Lower leg skin (tissue), 4 donors: ENCODE data around the gene RNF5. TPM values are rescaled to one million over a fixed set of nuclear protein-coding genes. Genes with fewer than 3 reads are reported as not detected.

ENCODE experiments used
- DNase-seq, 2 donors: peaks; one replicate each; pipeline ENCODE4 v3.0.0-alpha.2; 2019; ENCODE audit warnings: low spot score in 2 of 2
- H3K4me3 ChIP-seq: fragments of 200-600 bp; sonication (generic); 2 replicates; pipeline ENCODE4 v1.5.1; 2017; ENCODE audit warnings: mild to moderate bottlenecking, low read depth; ENCODE audit not compliant: poor library complexity, severe bottlenecking
- POLR2A ChIP-seq, 2 donors: fragments of 450-650 bp; IDR thresholded peaks; one replicate each; pipeline ENCODE4 v1.6.1; 2016 to 2017; ENCODE audit warnings: antibody characterized with exemption in 2 of 2, mild to moderate bottlenecking in 1 of 2, moderate library complexity in 1 of 2
- WGBS, 2 donors: methylation state at CpG; one replicate each; pipeline ENCODE4 v1.1.5; 2018; 5-methylcytosine and 5-hydroxymethylcytosine counted together
- intact Hi-C: fragments of 100-400 bp; cut with DNase I; formaldehyde crosslinking; loops from one replicate; pipeline ENCODE4 v1.15.0; 2023; ENCODE audit warnings: low total_unique reads
- total RNA-seq, 4 donors: library from RNA; depleted of rRNA; stranded (reverse); fragments of >200 nt; gene quantifications; one replicate each; pipeline ENCODE4 v1.1.0, GENCODE V29; 2016
- TF ChIP-seq, protein P1 (sequence below), 3 donors: fragments of 450-650 bp; IDR thresholded peaks; one replicate each; pipeline ENCODE4 v1.5.1; 2016; ENCODE audit warnings: antibody characterized with exemption in 3 of 3, mild to moderate bottlenecking in 3 of 3, moderate library complexity in 2 of 3

The RNF5 gene
- total RNA-seq, 4 donors from 2014 or later: 52.4 to 75.3 (median 56.8) TPM

DNA sequence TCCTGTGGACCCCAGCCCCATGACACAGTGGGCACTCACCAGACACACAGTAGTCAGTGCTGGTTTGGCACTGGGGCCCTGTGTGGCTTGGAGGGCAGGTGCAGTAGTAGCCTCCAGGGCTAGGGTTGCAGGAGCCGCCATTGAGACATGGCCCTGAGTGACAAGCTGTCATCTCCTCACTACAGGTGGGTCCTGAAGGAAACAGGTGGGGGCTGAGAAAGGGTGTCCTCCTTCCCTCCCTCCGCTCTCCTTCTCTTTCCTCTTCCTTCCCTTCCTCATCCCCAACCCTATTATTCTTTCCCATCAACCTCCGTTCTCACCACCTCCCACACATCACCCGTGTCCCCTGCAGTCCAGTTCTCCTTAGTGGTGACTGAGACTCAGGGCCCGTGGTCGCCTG lies 35.4 kb downstream of the RNF5 start:
- no peak overlapping the region for H3K4me3 ChIP-seq
- TF ChIP-seq, protein P1, sequence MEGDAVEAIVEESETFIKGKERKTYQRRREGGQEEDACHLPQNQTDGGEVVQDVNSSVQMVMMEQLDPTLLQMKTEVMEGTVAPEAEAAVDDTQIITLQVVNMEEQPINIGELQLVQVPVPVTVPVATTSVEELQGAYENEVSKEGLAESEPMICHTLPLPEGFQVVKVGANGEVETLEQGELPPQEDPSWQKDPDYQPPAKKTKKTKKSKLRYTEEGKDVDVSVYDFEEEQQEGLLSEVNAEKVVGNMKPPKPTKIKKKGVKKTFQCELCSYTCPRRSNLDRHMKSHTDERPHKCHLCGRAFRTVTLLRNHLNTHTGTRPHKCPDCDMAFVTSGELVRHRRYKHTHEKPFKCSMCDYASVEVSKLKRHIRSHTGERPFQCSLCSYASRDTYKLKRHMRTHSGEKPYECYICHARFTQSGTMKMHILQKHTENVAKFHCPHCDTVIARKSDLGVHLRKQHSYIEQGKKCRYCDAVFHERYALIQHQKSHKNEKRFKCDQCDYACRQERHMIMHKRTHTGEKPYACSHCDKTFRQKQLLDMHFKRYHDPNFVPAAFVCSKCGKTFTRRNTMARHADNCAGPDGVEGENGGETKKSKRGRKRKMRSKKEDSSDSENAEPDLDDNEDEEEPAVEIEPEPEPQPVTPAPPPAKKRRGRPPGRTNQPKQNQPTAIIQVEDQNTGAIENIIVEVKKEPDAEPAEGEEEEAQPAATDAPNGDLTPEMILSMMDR (IDR thresholded peaks at IDR 0.05): no peak
- no peak for TF ChIP-seq POLR2A (IDR thresholded peaks at IDR 0.05)
- WGBS, 2 donors: 91 to 93% methylated on average over 6 of the region's 6 CpGs
- intact Hi-C loops: no loop called here
- DNase-seq: no peak

DNA sequence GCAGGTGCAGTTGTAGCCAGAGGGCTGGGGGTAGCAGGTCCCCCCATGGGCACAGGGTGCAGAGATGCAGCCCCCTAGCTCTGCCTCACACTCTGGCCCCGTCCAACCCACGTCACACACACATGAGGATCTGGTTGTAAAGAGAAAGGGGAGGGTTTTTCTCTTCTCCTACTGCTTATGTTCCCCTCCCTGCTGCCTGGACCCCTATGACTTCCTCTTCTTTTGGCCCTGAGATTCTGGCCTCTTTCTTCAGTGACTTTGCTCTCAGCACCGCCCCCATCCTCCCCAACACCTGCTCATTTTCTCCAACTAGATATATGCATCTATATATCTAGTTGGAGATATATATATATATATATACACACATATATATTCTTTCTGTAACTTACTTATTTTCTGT lies 35.9 kb downstream of the RNF5 start:
- no peak overlapping the region for H3K4me3 ChIP-seq
- intact Hi-C loops: no loop called here

DNA sequence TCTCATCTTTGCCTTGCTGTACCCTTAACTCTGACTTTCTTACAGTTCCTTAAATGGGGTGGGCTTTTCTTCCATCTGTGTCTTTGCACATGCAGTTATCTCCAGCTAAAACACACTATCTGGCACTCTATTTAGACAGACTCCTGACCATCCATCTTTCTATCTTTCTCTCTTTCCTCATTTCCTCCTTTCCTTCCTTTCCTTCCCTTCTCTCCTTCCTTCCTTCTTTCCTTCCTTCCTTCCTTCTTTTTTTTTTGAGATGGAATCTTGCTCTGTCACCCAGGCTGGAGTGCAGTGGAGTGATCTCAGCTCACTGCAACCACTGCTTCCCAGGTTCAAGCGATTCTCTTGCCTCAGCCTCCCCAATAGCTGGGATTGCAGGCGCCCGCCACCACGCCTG lies 37.4 kb downstream of the RNF5 start:
- no peak for DNase-seq
- TF ChIP-seq, protein P1 (IDR thresholded peaks at IDR 0.05): no peak
- TF ChIP-seq POLR2A (IDR thresholded peaks at IDR 0.05): no peak
- intact Hi-C loops: no loop called here
- no peak overlapping the region for H3K4me3 ChIP-seq
- 92 to 96% methylated on average over 4 of the region's 4 CpGs for WGBS, 2 donors

More for the DNA sequence above, 35.9 kb downstream of the RNF5 start:
- 79 to 91% methylated on average over 3 of the region's 3 CpGs for WGBS, 2 donors
- no peak for DNase-seq
- TF ChIP-seq, protein P1 (IDR thresholded peaks at IDR 0.05): no peak
- no peak for TF ChIP-seq POLR2A (IDR thresholded peaks at IDR 0.05)

DNA sequence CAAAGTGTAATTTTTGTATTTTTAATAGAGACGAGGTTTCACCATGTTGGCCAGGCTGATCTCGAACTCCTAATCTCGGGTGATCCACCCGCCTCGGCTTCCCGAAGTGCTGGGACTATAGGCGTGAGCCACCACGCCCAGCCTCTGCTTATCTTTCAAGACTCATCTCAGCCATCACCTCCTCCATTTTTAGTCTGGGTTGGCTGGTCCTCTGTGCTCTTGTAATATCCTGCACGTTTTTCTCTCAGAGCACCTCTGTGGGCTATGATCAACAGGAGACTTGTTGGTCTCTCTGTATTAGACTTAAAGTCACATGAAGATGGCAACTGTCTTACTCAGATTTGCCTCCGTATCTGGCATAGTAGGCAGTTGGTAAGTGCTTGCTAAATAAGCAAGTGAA lies 38.1 kb downstream of the RNF5 start:
- intact Hi-C loops: no loop called here
- H3K4me3 ChIP-seq: no peak overlapping the region
- TF ChIP-seq, protein P1 (IDR thresholded peaks at IDR 0.05): no peak
- TF ChIP-seq POLR2A (IDR thresholded peaks at IDR 0.05): no peak
- no peak for DNase-seq
- 89 to 90% methylated on average over 10 of the region's 10 CpGs for whole genome bisulfite sequencing, 2 donors

DNA sequence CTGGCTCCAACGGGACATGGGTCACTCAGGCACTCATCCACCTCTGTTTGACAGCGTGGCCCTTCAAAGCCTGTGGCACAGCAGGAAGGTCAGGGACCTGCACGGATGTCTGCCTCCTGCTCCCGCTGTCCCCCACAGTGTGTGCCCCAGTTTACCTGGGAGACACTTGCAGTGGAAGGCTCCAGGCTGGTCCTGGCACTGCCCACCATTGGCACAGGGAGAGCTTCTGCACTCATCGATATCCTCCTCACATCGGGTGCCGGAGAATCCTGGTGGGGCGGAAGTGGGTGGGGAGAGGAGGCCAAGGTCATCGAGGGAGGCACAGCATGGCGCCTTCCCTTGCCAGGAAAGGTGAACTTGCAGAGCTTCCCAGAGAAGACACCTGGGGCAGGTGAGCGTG lies 38.8 kb downstream of the RNF5 start:
- TF ChIP-seq, protein P1 (IDR thresholded peaks at IDR 0.05): no peak
- no peak for TF ChIP-seq POLR2A (IDR thresholded peaks at IDR 0.05)
- 90 to 91% methylated on average over 11 of the region's 11 CpGs for WGBS, 2 donors
- no peak overlapping the region for H3K4me3 ChIP-seq
- no peak for DNase-seq
- intact Hi-C loops: no loop called here

DNA sequence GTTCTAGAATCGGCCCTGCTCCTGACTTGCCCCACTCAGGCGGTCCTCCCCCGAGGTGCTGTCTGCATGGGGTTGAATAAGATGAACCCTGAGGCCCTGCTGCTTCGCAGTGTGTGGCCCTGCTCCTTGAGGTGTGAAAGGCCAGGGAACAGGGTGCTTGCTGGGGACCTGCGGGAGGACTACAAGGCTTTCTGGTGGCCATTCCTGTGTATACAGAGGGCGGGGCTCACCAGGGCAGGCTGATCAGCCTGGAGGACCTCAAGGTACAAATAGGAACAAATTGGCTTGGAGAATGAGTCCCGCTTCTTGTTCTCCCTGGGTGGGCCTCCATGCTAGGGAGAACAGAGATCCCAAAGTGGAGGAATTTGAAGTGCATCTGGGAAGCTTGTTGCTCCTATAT lies 40.0 kb downstream of the RNF5 start:
- intact Hi-C loops: no loop called here
- DNase-seq: no peak
- no peak for TF ChIP-seq POLR2A (IDR thresholded peaks at IDR 0.05)
- TF ChIP-seq, protein P1 (IDR thresholded peaks at IDR 0.05): no peak
- H3K4me3 ChIP-seq: no peak overlapping the region
- WGBS, 2 donors: 80 to 85% methylated on average over 7 of the region's 7 CpGs
